OCI-LY7 (cell line): ENCODE results near the gene GATA1. TPM values are rescaled to one million over a fixed set of nuclear protein-coding genes. Genes with fewer than 3 reads are reported as not detected.

Experiments used
- BruUV-seq: library from RNA; stranded (reverse); fragments of 400-500 nt; replicated peaks from 2 replicates; lab custom pipeline; 2021; lab: Mats Ljungman, UMichigan
- CTCF ChIA-PET: fragments of 300-600 bp; sonication (Branson Sonifier 250); formaldehyde crosslinking; loops from one replicate; lab custom pipeline; 2022; ENCODE audit warnings: antibody characterized with exemption; ENCODE audit not compliant: unreplicated experiment; lab: Charles Lee
- POLR2A ChIA-PET: fragments of 300-600 bp; sonication (Branson Sonifier 250); formaldehyde crosslinking; loops from one replicate; lab custom pipeline; 2022; ENCODE audit warnings: antibody characterized with exemption; lab: Charles Lee
- DNase-seq: peaks from one replicate; pipeline ENCODE4 v3.0.0-alpha.2; 2015; ENCODE audit warnings: low spot score
- H2AFZ ChIP-seq: fragments of 200-600 bp; sonication (generic), shearing (Covaris generic); 2 replicates; pipeline ENCODE4 v1.6.1; 2014; ENCODE audit warnings: mild to moderate bottlenecking, antibody characterized with exemption, low read length, moderate library complexity
- H3K27ac ChIP-seq: fragments of 200-600 bp; sonication (generic); 2 replicates; pipeline ENCODE4 v1.5.1; 2014; ENCODE audit warnings: mixed run types, low read depth, mild to moderate bottlenecking, moderate library complexity, low read length, inconsistent platforms; ENCODE audit not compliant: poor library complexity, severe bottlenecking
- H3K36me3 ChIP-seq: fragments of 200-600 bp; sonication (generic); 2 replicates; pipeline ENCODE4 v1.6.1; 2014; ENCODE audit warnings: mild to moderate bottlenecking, antibody characterized with exemption, low read length, moderate library complexity, mixed read lengths; ENCODE audit not compliant: insufficient read depth
- H3K4me1 ChIP-seq: fragments of 200-600 bp; sonication (generic); 2 replicates; pipeline ENCODE4 v1.5.1; 2014; ENCODE audit warnings: mild to moderate bottlenecking, low read length; ENCODE audit not compliant: insufficient read depth, poor library complexity, severe bottlenecking
- H3K4me2 ChIP-seq: fragments of 200-600 bp; sonication (generic); 2 replicates; pipeline ENCODE4 v1.6.1; 2014; ENCODE audit warnings: mild to moderate bottlenecking, low read length
- H3K4me3 ChIP-seq: fragments of 200-600 bp; sonication (generic); 2 replicates; pipeline ENCODE4 v1.5.1; 2014; ENCODE audit warnings: mild to moderate bottlenecking, low read depth, low read length; ENCODE audit not compliant: poor library complexity, severe bottlenecking
- H3K79me2 ChIP-seq: fragments of 200-600 bp; sonication (generic); 2 replicates; pipeline ENCODE4 v1.6.1; 2016; ENCODE audit warnings: low read depth, mild to moderate bottlenecking, low read length, moderate library complexity, mixed read lengths; ENCODE audit not compliant: insufficient read depth
- H3K9me2 ChIP-seq: fragments of 200-600 bp; sonication (generic); 2 replicates; pipeline ENCODE4 v1.6.1; 2016; ENCODE audit warnings: mild to moderate bottlenecking, low read length, mixed read lengths; ENCODE audit not compliant: insufficient read depth
- H3K9me3 ChIP-seq: fragments of 200-600 bp; sonication (generic); 2 replicates; pipeline ENCODE4 v1.6.1; 2014; ENCODE audit warnings: mild to moderate bottlenecking, mixed run types, low read length, mixed read lengths
- H4K20me1 ChIP-seq: fragments of 200-600 bp; sonication (generic); 2 replicates; pipeline ENCODE4 v1.6.1; 2014; ENCODE audit warnings: mild to moderate bottlenecking, antibody characterized with exemption, low read length, moderate library complexity, mixed read lengths; ENCODE audit not compliant: insufficient read depth
- EZH2phosphoT487 ChIP-seq: fragments of 200-600 bp; sonication (generic); IDR thresholded peaks from 2 replicates; pipeline ENCODE4 v1.6.1; 2018; ENCODE audit warnings: low read depth, borderline replicate concordance, mild to moderate bottlenecking, mixed run types, antibody characterized with exemption, low read length, moderate library complexity, mixed read lengths
- intact Hi-C: fragments of 100-400 bp; cut with micrococcal nuclease; formaldehyde crosslinking; loops from one replicate; pipeline ENCODE4 v1.10.0; 2022; ENCODE audit not compliant: unreplicated experiment
- total RNA-seq, 2 experiments: library from RNA; depleted of rRNA in 1 of 2; stranded (reverse); fragments of >200 nt in 1 of 2; shearing (Covaris generic) in 1 of 2; gene quantifications; 2 replicates each; pipeline ENCODE4 v1.2.3, GENCODE V29; 2014 to 2022
- TF ChIP-seq, protein P1 (sequence below): fragments of 200-600 bp; sonication (generic); conservative IDR thresholded peaks from 2 replicates; pipeline ENCODE4 v1.5.1; 2014; ENCODE audit warnings: mild to moderate bottlenecking, antibody characterized with exemption, low read length, moderate library complexity, mixed read lengths

The GATA1 gene
- total RNA-seq, 2 experiments from 2014 or later, result not detected

DNA sequence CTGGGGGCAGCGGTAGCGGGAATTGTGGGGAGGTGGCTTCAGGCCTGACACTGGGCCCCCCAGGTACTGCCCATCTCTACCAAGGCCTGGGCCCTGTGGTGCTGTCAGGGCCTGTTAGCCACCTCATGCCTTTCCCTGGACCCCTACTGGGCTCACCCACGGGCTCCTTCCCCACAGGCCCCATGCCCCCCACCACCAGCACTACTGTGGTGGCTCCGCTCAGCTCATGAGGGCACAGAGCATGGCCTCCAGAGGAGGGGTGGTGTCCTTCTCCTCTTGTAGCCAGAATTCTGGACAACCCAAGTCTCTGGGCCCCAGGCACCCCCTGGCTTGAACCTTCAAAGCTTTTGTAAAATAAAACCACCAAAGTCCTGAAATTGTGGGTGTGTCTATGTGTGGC, 7.5 kb downstream of the GATA1 start:
- Histone ChIP-seq H3K4me2 (no peak overlapping the region), H3K4me1 (no peaks in the 10 kb centered on the region), H3K9me2 (no peaks in the 10 kb centered on the region), H4K20me1 (no peaks in the 10 kb centered on the region), H3K27ac (no peak overlapping the region), H3K79me2 (no peaks in the 10 kb centered on the region), H2AFZ (no peak overlapping the region), H3K9me3 (no peaks in the 10 kb centered on the region), H3K4me3 (no peak overlapping the region), H3K36me3 (no peaks in the 10 kb centered on the region)
- BruUV-seq, result no TSS peak
- no peak for TF ChIP-seq EZH2phosphoT487
- TF ChIP-seq, protein P1, sequence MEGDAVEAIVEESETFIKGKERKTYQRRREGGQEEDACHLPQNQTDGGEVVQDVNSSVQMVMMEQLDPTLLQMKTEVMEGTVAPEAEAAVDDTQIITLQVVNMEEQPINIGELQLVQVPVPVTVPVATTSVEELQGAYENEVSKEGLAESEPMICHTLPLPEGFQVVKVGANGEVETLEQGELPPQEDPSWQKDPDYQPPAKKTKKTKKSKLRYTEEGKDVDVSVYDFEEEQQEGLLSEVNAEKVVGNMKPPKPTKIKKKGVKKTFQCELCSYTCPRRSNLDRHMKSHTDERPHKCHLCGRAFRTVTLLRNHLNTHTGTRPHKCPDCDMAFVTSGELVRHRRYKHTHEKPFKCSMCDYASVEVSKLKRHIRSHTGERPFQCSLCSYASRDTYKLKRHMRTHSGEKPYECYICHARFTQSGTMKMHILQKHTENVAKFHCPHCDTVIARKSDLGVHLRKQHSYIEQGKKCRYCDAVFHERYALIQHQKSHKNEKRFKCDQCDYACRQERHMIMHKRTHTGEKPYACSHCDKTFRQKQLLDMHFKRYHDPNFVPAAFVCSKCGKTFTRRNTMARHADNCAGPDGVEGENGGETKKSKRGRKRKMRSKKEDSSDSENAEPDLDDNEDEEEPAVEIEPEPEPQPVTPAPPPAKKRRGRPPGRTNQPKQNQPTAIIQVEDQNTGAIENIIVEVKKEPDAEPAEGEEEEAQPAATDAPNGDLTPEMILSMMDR, result no peak
- POLR2A ChIA-PET, result no interaction called here
- intact Hi-C loops, result no loop called here
- no peak for DNase-seq
- CTCF ChIA-PET, result no interaction called here

DNA sequence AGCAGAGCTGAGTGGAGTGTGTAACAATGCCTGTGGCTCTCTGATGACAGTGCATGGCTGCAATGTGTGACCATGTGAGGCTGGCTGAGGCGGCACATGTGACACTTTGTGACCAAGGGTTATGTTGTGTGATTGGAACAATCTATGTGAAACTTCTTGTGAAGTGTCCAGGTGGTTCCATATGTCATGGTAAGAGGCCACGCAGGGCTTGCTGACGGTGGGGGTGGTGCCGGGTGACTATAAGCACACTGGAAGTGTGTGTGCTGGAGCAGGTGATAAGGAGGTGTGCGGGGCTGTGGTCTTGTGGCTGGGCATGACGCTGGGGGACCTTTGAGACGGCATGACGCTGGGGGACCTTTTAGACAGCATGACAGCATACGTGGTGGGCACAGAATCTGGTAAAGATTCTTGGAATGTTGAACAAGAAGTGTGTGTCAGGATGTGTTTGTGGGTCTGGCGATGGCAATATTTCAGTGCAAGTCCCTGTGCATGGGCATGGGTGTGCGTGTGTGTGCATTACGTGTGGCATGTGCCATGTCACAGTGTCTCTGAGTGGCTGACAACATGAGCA, 8.0 kb downstream of the GATA1 start:
- intact Hi-C loops, result no loop called here
- Histone ChIP-seq H3K9me2 (no peaks in the 10 kb centered on the region), H3K4me2 (no peak overlapping the region), H4K20me1 (no peaks in the 10 kb centered on the region), H2AFZ (no peak overlapping the region), H3K79me2 (no peaks in the 10 kb centered on the region), H3K36me3 (no peaks in the 10 kb centered on the region), H3K4me1 (no peaks in the 10 kb centered on the region), H3K9me3 (no peaks in the 10 kb centered on the region), H3K27ac (no peak overlapping the region), H3K4me3 (no peak overlapping the region)
- ChIA-PET CTCF (no interaction called here), POLR2A (no interaction called here)
- TF ChIP-seq EZH2phosphoT487, result no peak
- TF ChIP-seq, protein P1, result no peak
- DNase-seq, result no peak
- BruUV-seq, result no TSS peak

DNA sequence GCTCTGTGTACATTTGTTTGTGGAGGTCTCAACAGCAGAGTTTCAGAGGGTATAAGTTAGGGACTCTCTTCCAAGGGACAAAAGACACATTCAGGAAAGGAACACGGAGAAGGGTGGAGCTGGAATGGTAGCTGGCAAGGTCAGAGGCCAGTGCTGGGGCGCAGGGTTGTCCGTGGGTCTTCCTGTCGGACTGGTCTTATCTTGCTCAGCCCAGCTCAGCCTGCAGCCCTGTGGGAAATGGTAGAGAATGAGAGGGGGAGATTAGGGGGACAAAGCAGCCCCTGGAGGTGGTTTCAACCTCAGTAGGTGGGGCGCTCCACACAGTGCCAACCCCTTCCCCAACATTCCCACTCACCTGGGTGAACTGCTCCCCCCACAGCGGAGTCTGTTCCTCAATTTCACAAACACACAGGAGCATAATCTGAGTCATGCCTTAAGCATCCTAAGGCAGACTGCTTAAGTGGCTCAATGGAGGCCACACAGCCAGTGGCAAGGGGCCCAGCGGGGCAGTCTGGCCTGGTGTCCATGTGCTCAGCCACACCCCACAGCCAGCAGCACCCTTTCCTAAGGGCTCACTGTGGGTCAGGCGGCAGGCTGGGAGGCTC, 8.6 kb downstream of the GATA1 start:
- intact Hi-C loops, result no loop called here
- H3K36me3 ChIP-seq, result no peaks in the 10 kb centered on the region
- H3K9me2 ChIP-seq, result no peaks in the 10 kb centered on the region
- peaks cover 2% of the 10 kb centered on the region for H3K4me1 ChIP-seq
- H2AFZ ChIP-seq, result no peak overlapping the region
- no peak for DNase-seq
- H3K4me3 ChIP-seq, result no peak overlapping the region
- no peak overlapping the region for H3K4me2 ChIP-seq
- POLR2A ChIA-PET, result no interaction called here
- no peak overlapping the region for H3K27ac ChIP-seq
- H4K20me1 ChIP-seq, result no peaks in the 10 kb centered on the region
- H3K9me3 ChIP-seq, result no peaks in the 10 kb centered on the region
- no peaks in the 10 kb centered on the region for H3K79me2 ChIP-seq
- no TSS peak for BruUV-seq
- TF ChIP-seq EZH2phosphoT487, result no peak
- TF ChIP-seq, protein P1, result no peak
- CTCF ChIA-PET, result no interaction called here
